Endometrium (tissue), 2 donors: Measurements from ENCODE around the gene GBX2.
A peak's percentile ranks its signal among the peaks of the same experiment; 100 is the strongest.

ENCODE experiments used
- FAIRE-seq: peaks from 2 replicates; lab custom pipeline; 2012; peaks lifted over from hg19 to GRCh38; lab: Jason Lieb, UNC
- donor health status: control.
- donor health status: control.

Gene GBX2

DNA sequence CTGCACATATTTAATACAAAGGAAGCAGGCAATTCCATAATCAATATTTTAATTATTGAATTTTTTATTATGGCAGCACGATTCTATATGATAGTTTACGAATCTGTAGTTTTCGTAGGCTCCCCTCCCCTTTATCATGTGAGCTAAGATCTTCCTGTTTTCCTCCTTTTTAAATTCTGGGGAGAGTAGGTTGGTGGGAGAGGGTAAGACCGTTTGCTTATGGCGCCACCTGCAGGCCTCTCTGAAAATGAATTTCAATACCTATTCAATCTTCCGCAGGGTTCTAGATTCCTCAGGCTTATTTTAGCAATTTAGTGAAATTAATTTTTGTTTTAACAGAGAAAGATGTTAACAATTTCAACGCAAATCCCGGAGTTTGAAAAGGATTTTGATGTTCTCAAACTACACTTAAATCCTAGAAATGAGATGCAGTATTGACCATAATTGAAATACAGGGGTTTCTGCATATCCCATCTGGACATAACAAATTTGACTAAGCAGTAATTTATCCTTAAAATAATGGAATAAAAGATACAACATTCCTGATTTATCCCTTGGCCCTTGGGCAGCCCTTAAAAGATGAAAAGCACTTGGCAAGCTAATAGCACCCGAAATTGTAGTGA lies 12.8 kb upstream of the GBX2 start:
- peak; percentile 89 for FAIRE-seq

DNA sequence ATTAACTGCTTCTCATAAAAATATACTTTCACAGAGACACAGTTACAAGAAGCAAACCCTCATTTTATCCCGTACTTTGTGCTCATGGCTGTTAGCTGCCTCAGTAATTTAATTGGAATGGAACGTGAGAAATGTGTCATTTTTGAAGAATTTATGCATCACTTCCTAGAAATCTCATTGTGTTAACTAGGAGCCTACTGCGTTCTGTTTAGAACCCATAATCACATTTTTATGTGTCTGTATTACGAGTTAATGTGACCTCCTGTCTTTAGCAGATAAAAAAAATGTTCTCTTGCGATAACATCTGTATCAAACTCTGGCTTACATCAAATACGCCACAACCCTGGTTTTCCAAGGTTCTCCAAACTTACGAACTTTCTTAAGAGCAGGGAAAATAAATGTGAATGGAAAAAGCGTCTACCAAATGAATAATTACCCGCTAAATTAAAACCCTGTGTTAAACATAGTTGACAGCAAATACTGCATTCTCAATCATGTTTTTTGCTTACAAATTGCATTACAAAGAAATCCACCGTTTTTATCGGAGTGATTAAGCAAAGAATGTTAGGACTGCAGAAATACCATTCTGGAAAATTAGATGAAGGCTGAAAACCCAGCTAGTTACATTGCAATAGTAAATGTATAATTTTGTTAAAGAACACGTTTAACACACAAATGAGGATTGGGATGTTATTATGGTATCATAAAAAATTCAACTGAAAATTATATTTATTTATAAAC lies 12.1 kb upstream of the GBX2 start:
- FAIRE-seq, result peak; percentile 12

DNA sequence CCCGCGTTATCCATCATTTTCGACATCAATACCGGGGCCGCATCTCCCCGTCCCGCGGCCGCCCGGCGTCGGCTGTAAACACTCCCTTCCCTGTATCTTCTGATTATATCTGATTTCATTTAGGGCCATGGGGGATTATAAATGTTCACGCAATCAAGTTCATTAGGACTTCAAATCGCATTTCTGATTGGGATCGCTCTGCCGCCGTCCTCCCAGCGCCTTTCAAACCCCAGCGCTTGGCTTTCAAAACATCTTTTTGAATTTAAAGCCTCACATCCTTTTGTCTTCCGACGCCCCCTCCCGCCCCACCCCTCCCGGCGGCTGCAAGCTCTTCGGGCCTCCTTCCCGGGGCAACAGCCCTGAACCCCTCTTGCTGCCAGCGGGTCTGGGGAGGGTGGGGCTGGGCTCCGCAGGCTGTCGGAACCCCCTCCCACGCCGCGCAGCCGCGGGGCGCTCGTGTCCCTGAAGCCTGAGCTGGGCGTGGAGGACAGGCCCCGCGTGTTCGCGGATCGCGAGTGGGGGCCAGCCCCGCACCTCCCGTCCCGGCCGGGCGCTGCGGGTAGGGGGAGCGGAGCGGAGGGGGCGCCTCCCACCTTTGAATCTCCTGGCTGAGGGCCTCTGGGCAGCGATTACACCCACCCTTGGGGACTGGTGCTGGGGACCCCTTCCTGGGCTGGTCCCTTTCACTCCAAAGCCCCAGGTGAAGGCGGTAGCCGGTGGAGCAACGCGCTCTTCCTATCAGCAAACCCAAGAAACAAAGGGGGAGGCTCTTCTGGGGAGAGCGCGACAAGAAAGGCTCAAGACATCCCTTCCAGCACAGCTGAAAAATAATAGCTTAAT lies 11.3 kb upstream of the GBX2 start:
- FAIRE-seq, result no peak

DNA sequence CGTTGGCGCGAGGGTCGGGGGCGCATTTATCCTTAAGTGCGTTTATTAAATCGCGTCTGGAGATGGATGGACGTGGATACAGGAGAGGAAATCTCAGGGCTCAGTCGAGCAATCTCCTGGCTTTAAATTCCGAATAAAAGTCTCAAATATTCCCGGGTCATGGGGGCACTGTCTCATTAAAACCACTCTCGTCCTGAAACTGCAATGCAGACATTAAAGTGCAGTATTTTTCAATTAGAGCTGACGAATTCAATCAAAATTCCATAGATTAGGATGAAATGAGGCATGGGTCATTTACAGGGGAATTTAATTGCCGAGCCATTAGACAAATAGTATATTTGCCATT lies 10.7 kb upstream of the GBX2 start:
- FAIRE-seq, result no peak

DNA sequence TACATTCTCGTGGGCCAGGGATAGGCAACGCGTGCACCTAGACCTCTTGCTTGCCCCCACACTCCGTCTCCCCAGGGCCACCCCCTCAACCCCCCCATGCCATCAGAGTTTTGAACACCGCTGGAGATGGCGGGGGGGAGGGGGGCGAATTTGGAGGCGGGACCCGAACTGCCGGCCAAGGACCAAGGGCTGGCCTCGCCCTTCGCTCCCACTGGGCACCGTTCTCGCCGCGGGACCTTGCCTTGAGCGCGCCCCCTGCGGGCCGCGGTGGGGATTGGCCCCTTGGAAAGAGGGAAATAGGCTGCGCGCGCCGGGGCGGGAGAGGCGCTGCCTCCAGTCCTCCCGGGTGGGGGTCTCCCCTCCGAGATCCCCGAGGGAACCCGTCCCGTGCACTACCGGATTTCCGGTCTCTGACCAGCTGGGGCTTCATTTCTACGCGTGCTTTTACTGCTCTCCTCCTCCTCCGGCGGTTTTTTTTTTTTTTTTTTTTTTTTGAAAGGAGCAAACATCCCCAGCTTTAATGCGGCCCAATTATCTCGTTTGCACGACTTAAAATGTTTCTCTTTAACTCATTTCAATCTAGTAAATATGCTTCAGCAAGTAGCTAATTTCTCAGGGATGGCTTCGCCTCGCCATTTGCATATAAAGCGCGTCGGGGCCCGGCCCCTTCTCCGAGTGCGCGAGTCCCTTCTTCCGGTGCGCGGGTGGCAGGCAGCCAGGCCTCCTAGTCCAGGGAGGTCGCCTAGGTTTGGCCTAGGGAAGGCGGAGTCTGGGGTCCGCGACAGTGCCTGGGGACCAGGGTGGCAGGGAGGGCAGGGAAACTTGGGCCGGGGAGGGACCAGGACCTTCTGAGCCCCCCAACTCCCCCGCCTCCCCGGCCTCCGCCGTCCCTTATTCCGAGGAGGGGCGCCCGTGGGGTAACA lies 10.0 kb upstream of the GBX2 start:
- FAIRE-seq, result no peak

DNA sequence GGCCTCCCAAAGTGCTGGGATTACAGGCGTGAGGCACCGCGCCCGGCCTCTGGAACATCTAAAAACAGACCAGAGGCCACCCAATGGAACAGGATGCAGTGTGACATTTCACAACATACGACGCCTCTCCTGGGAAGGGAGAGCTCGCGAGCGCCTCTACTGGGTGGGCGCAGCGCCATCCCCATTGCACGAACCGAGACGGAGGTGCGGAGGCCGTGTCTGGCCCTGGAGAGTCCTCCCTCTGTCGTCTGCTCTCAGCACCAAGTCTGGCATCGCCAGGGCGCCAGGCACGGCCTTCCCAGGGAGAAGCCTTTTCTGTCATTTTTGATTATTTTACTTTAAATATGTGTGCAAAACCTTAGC lies 9.4 kb upstream of the GBX2 start:
- FAIRE-seq, result no peak

DNA sequence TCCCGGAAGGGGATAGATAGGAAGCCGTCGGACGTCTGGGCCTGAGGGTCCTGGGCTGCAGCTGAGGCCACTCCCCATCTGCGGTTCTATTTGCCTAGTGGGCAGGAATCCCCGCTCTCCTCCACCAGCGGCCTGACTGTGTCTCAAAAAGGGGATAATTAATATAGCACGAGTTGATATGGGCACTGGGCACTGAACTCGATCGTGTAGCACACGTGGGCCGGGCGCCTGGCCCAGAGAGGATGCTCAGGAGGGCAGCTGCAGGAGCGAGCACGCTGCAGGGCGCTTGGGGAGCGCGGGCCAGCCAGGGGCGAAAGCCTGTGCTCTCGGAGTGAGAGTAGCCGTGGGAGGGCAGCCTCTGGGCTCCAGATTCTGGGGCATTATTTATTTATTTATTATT lies 8.8 kb upstream of the GBX2 start:
- no peak for FAIRE-seq

DNA sequence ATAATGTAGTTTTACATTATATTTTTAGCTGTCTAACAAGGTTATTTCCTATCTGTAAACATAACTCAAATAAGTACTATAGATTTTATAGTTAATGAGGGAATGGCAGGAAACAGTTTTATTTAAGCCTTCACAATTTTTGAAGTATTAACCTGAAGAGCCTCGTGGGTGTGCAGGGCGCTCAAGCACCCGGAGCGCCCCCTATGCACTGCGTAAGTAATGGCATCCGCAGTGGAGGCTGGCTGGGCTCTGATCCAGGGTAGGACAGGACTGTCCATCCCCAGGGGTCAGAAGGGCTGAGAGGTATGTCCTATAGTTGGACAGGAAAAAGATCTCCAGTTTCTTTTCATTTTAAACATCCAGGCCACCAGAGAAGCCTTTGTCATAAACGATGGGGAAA lies 8.2 kb upstream of the GBX2 start:
- no peak for FAIRE-seq

DNA sequence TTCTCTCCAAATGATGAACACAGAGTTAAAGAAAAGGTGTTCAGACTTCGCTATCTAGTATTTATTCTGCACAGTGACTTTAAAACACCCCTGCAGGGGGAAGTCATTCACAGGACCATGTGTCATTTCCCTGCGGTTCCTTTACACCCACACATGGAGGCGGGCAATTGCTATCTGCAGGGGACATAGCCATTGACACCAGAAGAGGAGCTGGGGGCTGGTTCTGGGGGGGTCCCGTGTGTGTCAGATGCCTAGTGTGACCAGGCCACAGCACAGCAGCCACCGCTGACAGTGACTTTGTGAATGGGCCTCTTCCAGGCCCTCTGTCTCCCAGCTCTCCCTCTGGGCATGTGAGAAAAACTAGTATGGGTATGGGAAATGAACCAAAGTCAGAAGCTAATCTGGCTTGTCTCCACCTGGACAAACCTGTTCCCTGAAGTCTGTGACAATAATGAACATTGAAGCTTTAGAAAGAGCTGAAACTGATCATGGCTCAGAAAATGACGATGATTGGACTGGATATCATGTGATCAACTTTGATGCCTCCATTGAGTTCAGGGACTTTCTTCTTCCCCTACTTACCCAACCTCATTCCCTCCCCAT lies 7.5 kb upstream of the GBX2 start:
- no peak for FAIRE-seq

DNA sequence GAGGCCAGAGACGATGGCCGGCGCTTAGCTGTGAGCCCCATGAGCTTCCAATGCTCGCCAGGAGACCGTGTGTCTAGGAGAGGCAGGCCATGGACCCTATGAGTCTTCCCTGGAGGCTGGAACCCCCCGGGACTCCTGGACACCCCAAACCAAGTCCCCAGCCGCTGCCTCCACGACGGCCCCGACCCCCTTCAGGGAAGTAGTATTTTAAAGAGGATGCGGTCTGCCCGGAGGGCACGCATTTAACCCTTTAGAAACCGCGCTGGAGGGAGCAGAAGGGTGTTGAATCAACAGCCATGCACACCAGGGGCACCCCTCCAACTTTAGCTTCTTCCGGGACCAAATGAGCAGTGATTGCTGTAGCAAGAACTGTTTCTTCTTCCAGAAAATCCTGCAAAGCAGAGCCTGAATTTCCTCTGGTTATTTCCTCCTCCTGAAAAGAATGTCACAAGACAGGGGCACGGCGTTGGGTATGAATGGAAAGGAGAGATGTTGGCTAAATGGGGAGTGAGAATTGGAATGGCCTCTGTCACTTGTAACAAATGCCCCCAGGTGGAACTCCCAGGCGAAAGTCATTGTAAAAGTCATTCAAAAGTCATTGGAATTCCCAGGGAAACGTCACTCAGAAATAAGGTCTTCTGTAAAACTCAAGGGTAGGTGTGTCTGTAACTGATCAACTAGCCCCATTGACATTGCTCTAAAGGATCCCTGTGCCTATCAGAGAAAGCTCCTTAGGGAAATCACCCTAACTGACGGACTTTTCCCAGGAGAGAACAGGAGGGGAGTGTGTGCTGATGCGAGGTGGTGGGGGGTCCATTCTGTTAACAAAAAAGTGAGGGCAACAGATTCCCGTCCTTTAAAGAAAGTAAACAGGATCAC lies 5.8 kb upstream of the GBX2 start:
- no peak for FAIRE-seq

DNA sequence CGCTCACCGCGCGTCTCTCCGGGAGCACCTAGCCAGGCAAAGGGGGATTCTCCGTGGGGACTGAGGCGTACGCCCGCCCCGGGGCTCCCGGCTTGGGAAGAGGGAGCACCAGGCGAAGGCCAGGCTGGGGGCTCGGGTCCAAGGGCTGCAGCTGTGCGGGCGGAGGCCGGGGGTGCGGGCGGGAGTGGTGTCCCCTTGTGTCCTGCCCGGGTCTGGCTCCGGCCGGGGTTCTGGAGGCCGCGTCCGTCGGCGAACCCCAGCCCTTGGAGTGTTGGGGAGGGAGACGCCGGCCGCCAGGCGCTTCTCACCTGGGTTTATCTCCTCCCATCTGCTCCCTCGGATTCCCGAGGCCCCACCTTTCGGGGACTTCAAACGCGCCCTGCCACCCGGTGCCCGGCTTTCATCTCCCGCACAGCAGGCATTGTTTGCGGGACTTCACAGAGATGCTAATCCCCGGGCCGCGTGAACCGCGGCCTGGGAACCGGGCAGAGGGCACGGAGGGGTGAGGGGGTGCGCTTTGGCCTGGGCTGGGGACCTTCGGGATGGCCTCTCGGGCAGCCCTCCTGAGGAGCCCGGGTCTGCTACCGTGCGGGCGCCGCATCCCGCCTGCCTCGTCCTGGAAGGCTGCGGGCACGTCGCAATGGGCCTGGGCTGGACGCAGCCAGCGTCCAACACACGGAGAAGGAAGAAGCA lies 5.0 kb upstream of the GBX2 start:
- FAIRE-seq, result no peak

DNA sequence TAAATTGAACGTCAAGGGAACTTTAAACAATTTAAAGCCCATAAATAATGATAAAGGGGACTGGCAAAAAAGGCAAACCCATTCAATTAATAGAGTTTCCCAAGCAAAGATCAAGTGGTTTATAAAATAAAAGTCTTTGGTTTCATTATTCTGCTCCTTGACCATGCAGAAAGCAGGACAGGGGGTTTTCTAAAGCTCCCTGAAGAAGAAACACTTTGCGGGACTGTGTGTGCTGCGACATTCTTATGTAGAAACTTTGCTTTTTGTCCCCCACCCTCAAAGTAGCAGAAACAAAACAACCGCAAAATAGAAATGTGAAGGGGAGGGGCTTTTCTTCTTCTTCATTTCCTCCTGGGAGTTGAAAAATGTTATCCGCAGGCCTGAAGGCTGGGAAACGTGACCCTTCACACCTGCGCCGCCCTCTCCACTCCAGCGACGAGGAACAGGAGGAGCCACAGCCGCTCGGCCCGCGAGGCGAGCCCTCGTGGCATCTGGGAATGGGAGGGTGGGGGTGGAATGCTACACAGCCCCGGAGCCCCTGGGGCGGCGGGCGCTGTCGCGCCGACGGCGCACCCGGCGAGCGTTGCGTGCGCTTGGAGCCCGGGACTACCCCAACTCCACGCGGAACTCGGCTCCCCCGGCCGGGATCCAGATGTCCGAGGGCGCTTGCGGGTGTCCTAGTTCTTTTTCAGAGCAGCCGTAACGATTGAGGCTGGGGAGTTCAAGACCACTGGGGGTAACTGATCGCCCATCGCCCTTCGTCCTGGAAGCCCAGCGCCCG lies 4.3 kb upstream of the GBX2 start:
- no peak for FAIRE-seq

DNA sequence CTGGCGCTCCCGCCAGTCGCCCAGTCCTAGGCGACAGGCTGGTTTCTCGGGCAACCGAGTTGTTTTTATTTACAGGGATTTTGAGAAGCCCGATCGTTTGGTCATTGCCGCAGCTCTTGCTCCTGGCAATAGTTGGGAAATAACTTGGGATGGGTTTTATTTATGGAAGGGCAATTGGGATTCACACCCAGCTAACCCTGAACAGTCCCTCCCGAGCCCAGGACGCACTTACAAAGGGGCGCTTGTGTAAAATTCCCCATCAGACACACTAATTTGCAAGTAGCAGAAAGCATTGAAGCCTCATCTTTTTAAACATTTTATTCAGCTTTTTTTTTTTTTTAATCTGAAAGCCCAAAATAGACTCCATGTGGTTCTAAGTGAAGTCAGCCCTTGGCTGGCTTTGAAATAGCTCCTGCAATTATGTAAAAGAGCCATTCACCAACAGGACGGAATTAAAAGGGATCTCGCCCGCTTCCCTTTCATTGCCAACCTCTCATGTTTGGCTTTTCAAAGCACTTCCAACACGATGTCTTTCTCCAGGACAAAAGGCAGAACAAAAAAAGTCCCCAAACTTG lies 3.6 kb upstream of the GBX2 start:
- FAIRE-seq, result no peak

DNA sequence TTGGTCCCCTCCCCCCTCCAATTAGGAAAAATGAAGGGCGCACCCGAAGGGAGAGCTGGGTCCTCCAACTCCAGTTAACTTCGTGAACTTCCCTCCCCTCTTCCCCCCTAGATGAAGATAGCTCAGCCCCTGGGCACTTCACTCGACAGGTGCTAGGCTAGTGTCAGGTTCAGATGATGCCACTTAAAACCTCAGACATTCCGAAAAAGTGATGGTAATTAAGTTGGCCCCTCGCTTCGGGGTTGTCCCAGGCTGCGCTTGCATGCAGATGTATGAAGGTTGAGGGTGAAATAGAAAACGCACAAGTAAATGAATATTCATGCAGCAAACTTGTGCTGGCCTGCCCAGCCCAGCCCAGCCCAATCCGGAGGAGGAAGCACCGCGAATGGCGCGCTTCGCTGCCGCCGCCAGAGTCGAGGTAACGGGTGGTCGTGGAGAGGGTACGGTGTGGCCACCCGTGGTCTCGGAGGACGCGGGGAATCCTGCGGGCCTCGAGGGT lies 3.0 kb upstream of the GBX2 start:
- FAIRE-seq, result no peak

DNA sequence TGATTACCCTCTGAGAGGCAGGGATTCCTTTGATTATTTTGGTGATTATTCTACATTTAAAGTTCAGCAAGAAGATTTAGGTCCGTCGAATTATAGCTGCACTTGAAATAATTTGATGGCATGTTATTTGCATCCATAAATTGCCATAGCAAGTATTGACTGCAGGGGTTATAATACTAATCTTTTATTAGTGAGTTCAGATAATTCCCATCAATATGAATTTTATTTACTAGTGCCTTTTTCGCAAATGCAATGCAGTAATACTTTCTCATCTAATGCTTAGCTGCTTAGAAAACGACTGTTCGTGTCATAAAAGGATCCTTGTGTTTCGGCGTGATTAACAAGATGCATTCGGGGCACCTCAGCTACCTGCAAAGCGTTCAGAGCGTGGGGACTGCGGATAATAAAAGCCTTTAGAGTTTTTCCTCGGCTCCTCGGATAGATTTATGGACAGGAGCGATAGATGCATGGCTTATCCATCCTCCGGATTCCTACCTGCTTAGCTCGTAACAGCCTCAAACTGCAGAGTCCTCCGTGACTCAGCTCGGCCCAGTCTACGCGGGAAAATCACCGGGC lies 2.5 kb upstream of the GBX2 start:
- no peak for FAIRE-seq

DNA sequence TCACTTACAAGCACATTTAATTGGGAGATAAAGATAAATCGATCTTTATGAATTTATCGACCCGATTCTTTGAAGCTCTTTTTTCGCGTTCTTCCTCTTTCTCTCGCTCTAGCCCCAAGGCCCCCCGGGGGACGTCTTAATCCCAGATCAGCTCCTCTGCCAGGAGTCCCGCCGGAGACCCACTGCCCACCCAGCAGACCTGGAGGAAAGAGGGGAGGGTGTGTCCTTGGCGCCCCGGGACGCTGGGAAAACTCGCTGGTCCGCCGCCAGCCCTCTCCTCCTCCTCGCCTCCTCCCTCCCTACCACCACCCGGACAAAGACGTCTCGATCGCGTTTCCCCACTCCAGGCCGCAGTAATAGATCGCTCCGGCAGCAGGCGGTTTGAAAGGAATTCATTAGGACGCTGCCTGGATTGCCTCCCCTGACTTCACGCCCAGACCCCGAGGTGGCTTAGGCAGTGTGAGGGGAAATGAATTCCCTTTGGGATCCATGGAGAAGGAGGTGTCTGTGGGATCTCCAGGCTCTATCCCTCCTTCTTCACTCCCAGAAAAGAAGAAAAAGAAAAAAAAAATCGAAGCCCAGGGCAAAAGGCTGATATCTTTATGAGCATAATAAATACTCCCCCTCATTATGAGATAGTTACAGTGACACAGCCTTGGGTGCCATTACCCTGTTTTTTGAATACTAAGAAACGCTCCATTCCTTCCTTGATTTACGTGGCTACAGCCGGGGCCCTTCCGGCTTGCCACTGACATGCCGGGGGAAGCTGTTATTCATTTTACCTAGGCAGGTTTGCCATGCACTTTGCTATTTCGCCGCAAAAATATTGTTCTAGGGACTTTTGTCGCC lies 1.8 kb upstream of the GBX2 start:
- FAIRE-seq, result no peak

DNA sequence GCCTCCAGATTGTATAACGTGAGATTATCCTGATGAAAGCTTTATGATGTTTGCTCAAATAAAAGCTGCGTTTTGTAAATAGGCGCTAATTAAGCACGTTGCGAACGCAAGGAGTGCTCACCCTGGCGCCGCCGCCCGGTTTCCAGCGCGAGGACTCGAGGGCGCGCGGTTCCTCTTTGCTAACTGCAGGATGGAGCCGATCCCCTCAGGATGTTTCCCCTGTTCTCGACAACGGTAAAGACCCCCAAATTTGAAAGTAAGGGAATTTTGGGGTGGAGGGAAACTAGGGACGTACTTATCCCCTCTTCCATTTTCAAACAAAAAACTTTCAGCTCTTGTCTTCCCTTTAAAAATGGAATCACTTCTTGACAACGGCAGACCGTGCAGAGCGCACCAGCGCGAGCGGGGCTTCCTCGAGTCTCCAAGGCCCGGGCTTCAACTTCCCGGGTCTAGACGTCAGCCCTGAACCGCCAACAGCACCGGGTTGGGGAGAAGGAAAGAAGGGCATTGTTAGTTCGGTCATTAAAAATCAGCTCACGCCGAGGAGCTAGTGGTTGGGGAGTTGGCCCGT lies 1.1 kb upstream of the GBX2 start:
- no peak for FAIRE-seq
